Dendritic cell treated with granulocyte-macrophage colony-stimulating factor and Interleukin-4, amounts not matched to agents 40 ng/mL and 50 ng/mL, for 4 days (primary cell): ENCODE measurements around the gene ELMO3.
A peak's percentile ranks its signal among the peaks of the same experiment; 100 is the strongest.

Experiments used
- H3K27ac Mint-ChIP-seq: one replicate; pipeline ENCODE4 v1.8.0; 2022; ENCODE audit warnings: mild to moderate bottlenecking, mixed read lengths
- H3K27me3 Mint-ChIP-seq: one replicate; pipeline ENCODE4 v1.8.0; 2022; ENCODE audit warnings: mild to moderate bottlenecking, mixed read lengths
- H3K36me3 Mint-ChIP-seq: one replicate; pipeline ENCODE4 v1.8.0; 2022; ENCODE audit warnings: low read depth, mixed read lengths
- H3K4me1 Mint-ChIP-seq: one replicate; pipeline ENCODE4 v1.8.0; 2022; ENCODE audit warnings: low read depth, mixed read lengths
- H3K4me3 Mint-ChIP-seq: one replicate; pipeline ENCODE4 v1.8.0; 2022; ENCODE audit warnings: mild to moderate bottlenecking, moderate library complexity, mixed read lengths
- H3K9me3 Mint-ChIP-seq: one replicate; pipeline ENCODE4 v1.8.0; 2022; ENCODE audit warnings: mixed read lengths
- intact Hi-C: fragments of 100-400 bp; cut with micrococcal nuclease; formaldehyde crosslinking; loops from one replicate; pipeline ENCODE4 v1.15.0; 2022

The ELMO3 gene

GRCh38 chr16:67199011-67199807 is at the start of gene ELMO3:
TSS of gene ELMO3 (plus strand) at chr16:67199131. CDS start at chr16:67199327, 196 bp downstream.
- H3K27ac Mint-ChIP-seq, result peak within 1 kb of the TSS; percentile 70
- H3K4me3 Mint-ChIP-seq, result no peak within 1 kb of the TSS
- no peaks in the 10 kb centered on the region for H3K9me3 Mint-ChIP-seq

DNA sequence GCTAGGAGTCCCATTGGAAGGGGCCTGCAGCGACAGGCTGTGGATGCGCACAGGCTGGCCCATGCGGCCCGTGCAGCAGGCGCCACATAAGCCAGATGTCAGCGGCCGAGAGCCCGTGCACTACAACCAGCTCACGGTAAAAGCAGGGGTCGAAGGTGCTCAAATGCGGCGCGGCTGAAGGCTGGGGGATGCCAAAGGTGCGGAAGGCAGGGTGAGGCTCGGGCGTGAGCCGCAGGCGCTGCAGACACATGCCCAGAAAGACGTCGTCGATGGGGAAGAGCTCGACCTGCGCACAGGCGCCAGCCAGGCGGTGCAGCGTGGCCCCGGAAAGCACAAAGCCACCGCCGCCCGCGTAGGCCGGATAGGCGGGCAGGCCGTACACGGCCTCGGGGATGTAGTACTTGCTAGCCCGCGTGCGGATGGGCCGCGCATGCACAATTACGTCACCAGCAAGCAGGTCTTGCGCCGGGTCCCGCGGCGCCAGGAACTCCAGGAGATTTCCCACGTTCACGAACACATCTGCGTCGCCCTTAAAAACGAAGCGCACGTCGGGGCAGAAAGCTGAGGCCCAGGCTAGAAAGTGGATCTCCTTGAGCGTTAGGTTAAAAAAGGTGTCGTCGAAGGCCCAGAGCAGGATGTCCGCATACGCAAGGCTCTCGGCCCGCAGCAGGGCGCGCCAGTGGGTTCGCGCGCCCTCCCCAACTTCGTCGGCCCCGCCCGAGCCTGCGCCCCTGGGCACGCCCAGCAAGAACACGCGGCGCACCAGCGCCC is 49.5 kb upstream of the ELMO3 start:
- Mint-ChIP-seq H3K27me3 (peaks cover 60% of the 10 kb centered on the region), H3K36me3 (peaks cover 68% of the 10 kb centered on the region), H3K9me3 (no peaks in the 10 kb centered on the region), H3K4me1 (peaks cover 9% of the 10 kb centered on the region), H3K27ac (no peak overlapping the region), H3K4me3 (no peak overlapping the region)
- intact Hi-C loops, result loop anchor here (10.0 kb wide), 1 partner anchor 45 kb away; the partner anchor contains the start of gene PHAF1

More at GRCh38 chr16:67199011-67199807, at the start of gene ELMO3:
- Mint-ChIP-seq H3K36me3 (peaks cover 95% of the 10 kb centered on the region), H3K4me1 (peaks cover 48% of the 10 kb centered on the region), H3K27me3 (no peaks in the 10 kb centered on the region)
- intact Hi-C loops, result loop anchor here (5.0 kb wide), 1 partner anchor 43 kb away; no protein-coding TSS in a partner anchor

- H3K27ac Mint-ChIP-seq, result no peak overlapping the region
- peak overlapping the region; percentile 65 for H3K4me3 Mint-ChIP-seq
- no peaks in the 10 kb centered on the region for H3K9me3 Mint-ChIP-seq
- H3K36me3 Mint-ChIP-seq, result peaks cover 65% of the 10 kb centered on the region
- H3K4me1 Mint-ChIP-seq, result peaks cover 12% of the 10 kb centered on the region
- peaks cover 67% of the 10 kb centered on the region for H3K27me3 Mint-ChIP-seq
- intact Hi-C loops, result loop anchor here (10.0 kb wide), 1 partner anchor 45 kb away; the partner anchor contains the start of gene PHAF1
Observed at GRCh38 chr16:67150047-67150832, 48.7 kb upstream of the ELMO3 start.

- Mint-ChIP-seq H3K36me3 (peaks cover 64% of the 10 kb centered on the region), H3K27me3 (peaks cover 74% of the 10 kb centered on the region), H3K4me1 (peaks cover 19% of the 10 kb centered on the region), H3K9me3 (no peaks in the 10 kb centered on the region), H3K4me3 (peak within 1 kb of the TSS; percentile 65), H3K27ac (no peak within 1 kb of the TSS)
- intact Hi-C loops, result loop anchor here (10.0 kb wide), 1 partner anchor 46 kb away; the partner anchor contains the start of gene PHAF1
Observed at GRCh38 chr16:67150833-67151396, 48.0 kb upstream of the ELMO3 start, which contains the start of gene B3GNT9. TSS of gene B3GNT9 (minus strand) at chr16:67150998. CDS start at chr16:67150485, 513 bp downstream.

- Mint-ChIP-seq H3K36me3 (peaks cover 63% of the 10 kb centered on the region), H3K27me3 (peaks cover 79% of the 10 kb centered on the region), H3K9me3 (no peaks in the 10 kb centered on the region), H3K4me1 (peaks cover 25% of the 10 kb centered on the region), H3K4me3 (no peak overlapping the region), H3K27ac (no peak overlapping the region)
- intact Hi-C loops, result loop anchor here (10.0 kb wide), 1 partner anchor 47 kb away; the partner anchor contains the start of gene PHAF1
Observed at GRCh38 chr16:67151431-67152097, 47.4 kb upstream of the ELMO3 start.

DNA sequence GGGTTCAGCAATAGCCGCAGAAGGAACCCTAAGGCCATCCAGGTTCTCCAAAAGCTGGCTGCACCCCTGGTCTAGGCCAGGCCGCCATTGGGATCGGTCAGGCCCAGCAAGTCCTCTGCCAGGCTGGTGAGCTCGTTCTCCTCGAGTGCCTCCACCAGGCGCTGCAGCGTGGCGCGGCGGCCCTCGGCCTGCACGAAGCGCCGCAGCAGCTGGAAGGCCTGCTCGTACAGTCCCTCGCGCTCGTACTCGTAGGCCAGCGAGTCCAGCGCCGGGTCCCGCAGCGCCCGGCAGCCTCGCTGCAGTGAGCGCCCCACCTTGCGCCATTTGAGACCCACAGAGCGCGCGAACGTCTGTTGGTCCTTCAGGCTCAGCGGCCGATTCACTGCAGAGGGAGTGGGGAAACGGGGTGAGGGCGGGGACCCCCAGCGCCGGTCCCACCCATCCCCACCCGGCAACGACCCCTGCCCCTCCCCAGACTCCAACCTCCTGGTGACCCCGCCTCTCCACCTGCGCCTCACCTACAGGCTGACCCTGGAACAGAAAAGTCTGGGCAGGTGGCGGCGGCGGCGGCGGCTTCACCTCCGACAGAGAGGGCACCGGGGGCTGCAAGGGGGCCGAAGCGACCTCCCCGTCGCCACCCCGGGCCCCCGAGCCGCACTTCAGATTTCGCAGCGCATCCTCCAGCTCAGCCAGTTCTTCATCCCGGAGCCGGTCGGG is 44.2 kb upstream of the ELMO3 start:
- H3K9me3 Mint-ChIP-seq, result no peaks in the 10 kb centered on the region
- H3K4me1 Mint-ChIP-seq, result peaks cover 52% of the 10 kb centered on the region
- intact Hi-C loops, result loop anchor here (1.0 to 10.0 kb wide), 4 partner anchors 50 to 200 kb away; partner anchors contain the start of gene PHAF1
- H3K27me3 Mint-ChIP-seq, result peaks cover 66% of the 10 kb centered on the region
- peak overlapping the region; percentile 55 for H3K27ac Mint-ChIP-seq
- H3K4me3 Mint-ChIP-seq, result peak overlapping the region; percentile 76
- H3K36me3 Mint-ChIP-seq, result peaks cover 52% of the 10 kb centered on the region

GRCh38 chr16:67155295-67156142 is 43.4 kb upstream of the ELMO3 start:
- Mint-ChIP-seq H3K4me3 (peak overlapping the region; percentile 76), H3K4me1 (peaks cover 57% of the 10 kb centered on the region), H3K36me3 (peaks cover 57% of the 10 kb centered on the region), H3K9me3 (no peaks in the 10 kb centered on the region), H3K27ac (peak overlapping the region; percentile 55), H3K27me3 (peaks cover 60% of the 10 kb centered on the region)
- intact Hi-C loops, result loop anchor here (1.0 to 10.0 kb wide), 4 partner anchors 51 to 201 kb away; partner anchors contain the start of gene PHAF1

- H3K27ac Mint-ChIP-seq, result no peak overlapping the region
- H3K4me3 Mint-ChIP-seq, result no peak overlapping the region
- intact Hi-C loops, result loop anchor here (5.0 to 10.0 kb wide), 2 partner anchors 51 to 139 kb away; partner anchors contain the start of gene PHAF1
- H3K4me1 Mint-ChIP-seq, result peaks cover 64% of the 10 kb centered on the region
- H3K36me3 Mint-ChIP-seq, result peaks cover 57% of the 10 kb centered on the region
- H3K27me3 Mint-ChIP-seq, result peaks cover 57% of the 10 kb centered on the region
- H3K9me3 Mint-ChIP-seq, result no peaks in the 10 kb centered on the region
Observed at GRCh38 chr16:67156143-67156844, 42.6 kb upstream of the ELMO3 start.

GRCh38 chr16:67157106-67157748 is 41.7 kb upstream of the ELMO3 start:
- intact Hi-C loops, result loop anchor here (5.0 to 10.0 kb wide), 2 partner anchors 52 to 140 kb away; partner anchors contain the start of gene PHAF1
- peaks cover 69% of the 10 kb centered on the region for H3K4me1 Mint-ChIP-seq
- H3K36me3 Mint-ChIP-seq, result peaks cover 57% of the 10 kb centered on the region
- no peak overlapping the region for H3K4me3 Mint-ChIP-seq
- peak overlapping the region; percentile 1 for H3K27ac Mint-ChIP-seq
- H3K27me3 Mint-ChIP-seq, result peaks cover 54% of the 10 kb centered on the region
- no peaks in the 10 kb centered on the region for H3K9me3 Mint-ChIP-seq

DNA sequence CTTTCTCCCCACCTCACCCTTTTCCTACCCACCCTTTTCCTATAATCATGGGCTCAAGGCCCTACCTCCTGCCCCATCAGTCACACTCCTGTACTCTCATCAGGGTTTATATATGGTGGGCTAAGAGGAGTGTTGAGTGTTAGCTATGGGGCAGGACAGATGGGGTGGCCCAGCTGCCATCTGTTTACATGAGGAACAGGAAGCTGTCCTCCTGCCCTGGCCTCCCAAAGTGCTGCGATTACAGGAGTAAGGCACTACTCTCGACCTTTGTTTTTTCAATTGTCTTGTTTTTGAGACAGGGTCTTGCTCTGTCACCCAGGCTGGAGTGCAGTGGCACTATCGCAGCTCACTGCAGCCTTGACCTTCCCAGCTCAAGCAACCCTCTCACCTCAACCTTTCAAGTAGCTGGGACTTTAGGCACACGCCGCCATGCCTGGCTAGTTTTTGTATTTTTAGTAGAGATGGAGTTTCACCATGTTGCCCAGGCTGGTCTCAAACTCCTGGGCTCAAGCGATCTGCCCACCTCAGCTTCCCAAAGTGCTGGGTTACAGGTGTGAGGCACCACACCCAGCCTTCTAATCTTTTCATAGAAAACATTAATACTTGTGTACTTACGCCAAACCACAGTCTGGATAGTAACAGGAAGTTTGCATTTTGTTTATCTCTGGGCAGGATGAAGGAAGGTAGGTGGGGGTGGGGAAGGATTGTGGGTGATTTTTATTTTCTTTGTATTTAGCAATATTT is 40.9 kb upstream of the ELMO3 start:
- Mint-ChIP-seq H3K4me1 (peaks cover 72% of the 10 kb centered on the region), H3K4me3 (peak overlapping the region; percentile 36), H3K9me3 (no peaks in the 10 kb centered on the region), H3K27me3 (peaks cover 54% of the 10 kb centered on the region), H3K27ac (peak overlapping the region; percentile 90), H3K36me3 (peaks cover 54% of the 10 kb centered on the region)
- intact Hi-C loops, result loop anchor here (5.0 to 10.0 kb wide), 2 partner anchors 53 to 141 kb away; partner anchors contain the start of gene PHAF1
